ENCODE results near the gene AVP. TPM values are rescaled to one million over a fixed set of nuclear protein-coding genes. Genes with fewer than 3 reads are reported as not detected.

Gene AVP
- polyA plus RNA-seq, 1 donor from 2014 or later, result not detected

GRCh38 chr20:3068986-3069900, 15.3 kb downstream of the AVP start:
- TF ChIP-seq EP300 (conservative IDR thresholded peaks at IDR 0.05; ENCODE audit: poor library complexity, severe bottlenecking) (no peak), MXI1 (conservative IDR thresholded peaks at IDR 0.05; ENCODE audit: poor library complexity, severe bottlenecking) (no peak), SMC3 (conservative IDR thresholded peaks at IDR 0.05; ENCODE audit: poor library complexity) (no peak)
- Histone ChIP-seq H2AFZ (ENCODE audit: low read depth, low read length) (no peak overlapping the region), H3K27me3 (ENCODE audit: insufficient read depth, low read depth, low read length) (peaks cover 24% of the 10 kb centered on the region), H3K4me2 (ENCODE audit: low read length) (no peak overlapping the region), H3K36me3 (ENCODE audit: insufficient read depth, low read length) (no peaks in the 10 kb centered on the region), H3K79me2 (replicated peaks; ENCODE audit: insufficient read depth, low read length) (no peaks in the 10 kb centered on the region), H3K4me3 (ENCODE audit: low read length) (no peak overlapping the region), H4K20me1 (ENCODE audit: insufficient read depth) (no peaks in the 10 kb centered on the region), H3K9me3 (ENCODE audit: low read length) (no peaks in the 10 kb centered on the region), H3K27ac (ENCODE audit: low read length) (no peak overlapping the region), H3K9me2 (ENCODE audit: insufficient read depth, low read length) (no peaks in the 10 kb centered on the region), H3F3A (ENCODE audit: insufficient read depth, low read length, poor library complexity, severe bottlenecking) (no peaks in the 10 kb centered on the region), H3K9ac (ENCODE audit: low read length) (no peak overlapping the region)

- H3K4me2 ChIP-seq (ENCODE audit: low read length), result no peak overlapping the region
- H3K27ac ChIP-seq (ENCODE audit: low read length), result no peak overlapping the region
- H3K27me3 ChIP-seq (ENCODE audit: insufficient read depth, low read depth, low read length), result peaks cover 24% of the 10 kb centered on the region
- no peak overlapping the region for H3K9ac ChIP-seq (ENCODE audit: low read length)
- H3K36me3 ChIP-seq (ENCODE audit: insufficient read depth, low read length), result no peaks in the 10 kb centered on the region
- H3K9me2 ChIP-seq (ENCODE audit: insufficient read depth, low read length), result no peaks in the 10 kb centered on the region
- no peaks in the 10 kb centered on the region for H3K79me2 ChIP-seq (replicated peaks; ENCODE audit: insufficient read depth, low read length)
- no peaks in the 10 kb centered on the region for H4K20me1 ChIP-seq (ENCODE audit: insufficient read depth)
- H3F3A ChIP-seq (ENCODE audit: insufficient read depth, low read length, poor library complexity, severe bottlenecking), result no peaks in the 10 kb centered on the region
- H3K9me3 ChIP-seq (ENCODE audit: low read length), result no peaks in the 10 kb centered on the region
- TF ChIP-seq REST (IDR thresholded peaks at IDR 0.05; ENCODE audit: borderline replicate concordance) (no peak), EZH2 (IDR thresholded peaks at IDR 0.05; ENCODE audit: borderline replicate concordance, insufficient read depth, low read length, poor library complexity, severe bottlenecking) (no peak), RAD21 (conservative IDR thresholded peaks at IDR 0.05) (no peak), CTCF (IDR thresholded peaks at IDR 0.05; ENCODE audit: poor library complexity, severe bottlenecking) (no peak), SMC3 (conservative IDR thresholded peaks at IDR 0.05; ENCODE audit: poor library complexity) (no peak), EP300 (conservative IDR thresholded peaks at IDR 0.05; ENCODE audit: poor library complexity, severe bottlenecking) (no peak), POLR2AphosphoS5 (IDR thresholded peaks at IDR 0.05) (no peak), TAF1 (IDR thresholded peaks at IDR 0.05; ENCODE audit: low read depth) (no peak), MXI1 (conservative IDR thresholded peaks at IDR 0.05; ENCODE audit: poor library complexity, severe bottlenecking) (no peak)
- no peak overlapping the region for H3K4me3 ChIP-seq (ENCODE audit: low read length)
- H2AFZ ChIP-seq (ENCODE audit: low read depth, low read length), result no peak overlapping the region
Measured at GRCh38 chr20:3068075-3068474, 16.4 kb downstream of the AVP start.
